Activated T-cell treated with anti-CD3 and anti-CD28 coated beads for 48 hours (primary cell): ENCODE measurements around the gene TOR1B.
"Not testable (repeated sequence)": the region's sequence is repeated elsewhere in the genome, so short reads cannot be mapped to it uniquely, and the experiment has no call there.

Experiments used
- DNase-seq: peaks from one replicate; pipeline ENCODE4 v3.0.0-alpha.2; 2020; ENCODE audit warnings: low read depth

Gene TOR1B, protein sequence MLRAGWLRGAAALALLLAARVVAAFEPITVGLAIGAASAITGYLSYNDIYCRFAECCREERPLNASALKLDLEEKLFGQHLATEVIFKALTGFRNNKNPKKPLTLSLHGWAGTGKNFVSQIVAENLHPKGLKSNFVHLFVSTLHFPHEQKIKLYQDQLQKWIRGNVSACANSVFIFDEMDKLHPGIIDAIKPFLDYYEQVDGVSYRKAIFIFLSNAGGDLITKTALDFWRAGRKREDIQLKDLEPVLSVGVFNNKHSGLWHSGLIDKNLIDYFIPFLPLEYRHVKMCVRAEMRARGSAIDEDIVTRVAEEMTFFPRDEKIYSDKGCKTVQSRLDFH

DNA sequence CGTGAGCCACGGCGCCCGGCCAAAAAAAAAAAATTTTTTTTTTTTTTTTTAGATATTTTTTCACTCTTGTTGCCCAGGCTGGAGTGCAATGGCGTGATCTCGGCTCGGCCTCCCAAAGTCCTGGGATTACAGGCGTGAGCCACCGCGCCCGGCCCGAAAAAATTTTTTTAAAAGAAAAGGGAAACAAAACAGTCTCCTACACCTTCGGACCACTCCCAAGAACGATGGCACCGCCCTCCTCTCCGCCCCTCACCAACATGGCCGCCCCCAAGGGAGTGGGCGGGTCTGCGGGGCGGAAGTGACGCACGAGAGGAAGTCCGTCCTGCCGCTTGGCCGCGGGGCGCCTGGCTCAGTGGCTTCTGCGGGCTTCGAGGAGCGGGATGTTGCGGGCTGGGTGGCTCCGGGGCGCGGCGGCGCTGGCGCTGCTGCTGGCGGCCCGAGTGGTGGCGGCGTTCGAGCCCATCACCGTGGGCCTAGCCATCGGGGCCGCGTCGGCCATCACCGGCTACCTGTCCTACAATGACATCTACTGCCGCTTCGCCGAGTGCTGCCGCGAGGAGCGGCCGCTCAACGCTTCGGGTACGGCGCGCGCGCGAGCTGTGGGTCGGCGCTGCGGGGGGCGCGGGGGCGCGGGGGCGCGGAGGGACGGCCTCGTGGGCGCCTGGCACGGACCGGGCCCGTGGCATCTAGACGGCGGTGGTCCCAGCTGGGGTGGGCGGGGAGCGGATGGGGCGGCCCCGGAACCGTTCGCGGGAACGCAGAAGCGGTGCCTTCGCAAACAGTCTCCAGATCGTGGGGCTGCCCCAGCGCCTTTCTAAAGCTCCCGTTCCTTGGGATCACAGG, at the start of gene TOR1B:
TOR1B (plus strand) TSS at position 352 of the 843 bp plus-strand sequence; CDS start at position 381, 29 bp downstream.
- DNase-seq, result peak; percentile 92

DNA sequence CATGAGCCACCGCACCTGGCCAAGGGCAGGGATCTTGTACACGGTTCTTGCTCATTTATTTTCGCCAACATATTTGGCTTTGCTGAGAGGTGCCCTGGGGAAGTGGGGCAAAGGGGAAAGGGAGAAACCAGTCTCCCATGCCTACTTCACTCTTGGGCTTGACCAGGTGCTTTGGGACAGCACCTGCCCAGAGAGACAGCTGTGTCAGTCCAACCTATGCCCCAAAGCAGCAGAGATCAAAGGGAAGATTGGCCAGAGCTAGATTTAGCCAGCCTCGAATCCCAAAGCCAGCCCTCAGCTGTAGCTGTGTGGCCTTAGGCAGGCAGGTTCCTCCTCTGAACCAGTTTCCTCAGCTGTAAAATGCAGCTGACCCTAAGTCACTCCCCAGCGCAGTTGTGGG, 47.8 kb upstream of the TOR1B start:
- no peak for DNase-seq

DNA sequence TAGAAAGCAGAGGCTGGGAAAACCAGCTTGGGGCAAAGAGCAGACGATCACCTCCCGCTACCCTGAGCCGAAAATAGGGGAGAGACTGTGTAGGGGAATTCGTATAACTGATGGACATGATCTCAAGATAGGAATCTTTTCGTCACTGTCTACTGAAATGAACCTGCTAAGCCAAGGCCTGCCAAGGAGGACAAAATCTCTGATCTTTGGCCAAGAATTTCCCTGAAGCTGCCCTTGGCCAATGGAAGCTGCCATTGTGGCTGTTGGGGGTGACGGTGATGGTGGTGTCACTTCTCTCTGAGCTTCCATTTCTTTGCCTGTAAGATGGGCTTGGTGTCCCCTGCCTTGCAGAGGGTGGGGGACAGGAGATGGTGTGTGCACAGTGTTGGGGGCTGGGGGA, 46.8 kb upstream of the TOR1B start:
- DNase-seq, result no peak

DNA sequence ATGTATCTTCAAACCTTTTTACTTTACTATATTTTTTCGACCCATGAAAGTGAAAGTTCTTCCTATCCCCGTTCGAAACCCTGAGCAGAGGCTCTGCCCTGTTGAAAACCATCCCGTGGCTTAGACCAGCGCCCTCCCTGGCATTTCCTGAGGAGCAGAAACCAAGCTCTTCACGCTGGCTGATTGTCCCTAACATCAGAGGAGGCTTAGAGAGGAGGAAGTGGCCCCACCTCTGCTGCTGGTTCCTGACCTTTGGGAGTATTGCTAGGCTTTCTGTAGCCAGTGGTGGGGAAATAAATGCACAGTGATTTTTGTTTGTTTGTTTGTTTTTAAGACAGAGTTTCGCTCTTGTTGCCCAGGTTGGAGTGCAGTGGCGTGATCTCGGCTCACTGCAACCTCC, 45.9 kb upstream of the TOR1B start:
- no peak for DNase-seq

DNA sequence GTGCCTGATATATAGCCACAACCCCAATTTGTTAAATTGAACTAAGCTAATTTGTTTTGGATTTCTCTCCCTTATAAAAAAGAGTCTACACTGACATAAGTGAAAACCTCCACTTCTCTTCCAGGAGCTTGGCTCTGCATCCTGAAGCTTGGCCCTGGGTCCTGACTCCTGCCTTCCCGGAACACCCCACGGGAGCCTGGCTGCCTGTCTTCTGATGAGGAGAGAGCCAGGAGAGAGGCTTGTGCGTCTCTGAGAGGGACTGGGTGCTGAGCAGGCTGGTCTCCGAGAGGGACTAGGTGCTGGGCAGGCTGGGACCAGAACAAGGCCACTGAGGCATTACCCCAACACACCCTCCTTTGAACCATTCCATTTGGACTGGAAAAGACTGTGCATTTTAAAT, 43.7 kb upstream of the TOR1B start:
- DNase-seq, result no peak

DNA sequence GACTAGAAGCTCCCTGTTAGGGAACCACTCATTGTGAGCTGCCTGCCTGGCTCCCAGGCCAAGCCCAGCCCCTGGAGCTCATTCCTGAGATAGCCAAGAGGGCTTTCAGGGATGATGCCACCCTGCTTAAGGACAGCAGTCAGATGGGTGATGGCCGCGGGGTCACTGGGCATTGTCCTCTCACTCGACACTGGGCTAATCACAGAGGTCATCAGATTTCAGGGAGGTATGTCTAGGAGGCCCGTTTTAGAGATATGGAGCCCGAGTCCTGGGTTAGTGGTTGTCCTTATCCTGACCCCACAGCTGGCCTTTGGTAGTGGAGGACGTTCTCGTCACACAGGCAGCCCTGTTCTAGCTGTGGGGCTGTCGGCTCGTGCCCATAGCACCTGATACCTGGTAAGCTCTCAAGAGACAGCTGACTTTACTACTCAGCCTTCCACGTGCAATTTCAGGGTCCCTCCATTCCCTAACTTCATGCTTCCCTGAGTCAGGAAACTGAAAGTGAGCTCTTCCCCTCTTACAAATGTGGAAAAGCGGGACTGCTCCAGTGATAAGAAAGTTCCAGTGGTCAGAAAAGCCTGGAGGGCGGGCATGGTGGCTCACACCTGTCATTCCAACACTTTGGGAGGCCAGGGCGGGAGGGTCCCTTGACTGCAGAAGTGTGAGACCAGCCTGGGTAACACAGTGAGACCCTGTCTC, 43.0 kb upstream of the TOR1B start:
- no peak for DNase-seq

DNA sequence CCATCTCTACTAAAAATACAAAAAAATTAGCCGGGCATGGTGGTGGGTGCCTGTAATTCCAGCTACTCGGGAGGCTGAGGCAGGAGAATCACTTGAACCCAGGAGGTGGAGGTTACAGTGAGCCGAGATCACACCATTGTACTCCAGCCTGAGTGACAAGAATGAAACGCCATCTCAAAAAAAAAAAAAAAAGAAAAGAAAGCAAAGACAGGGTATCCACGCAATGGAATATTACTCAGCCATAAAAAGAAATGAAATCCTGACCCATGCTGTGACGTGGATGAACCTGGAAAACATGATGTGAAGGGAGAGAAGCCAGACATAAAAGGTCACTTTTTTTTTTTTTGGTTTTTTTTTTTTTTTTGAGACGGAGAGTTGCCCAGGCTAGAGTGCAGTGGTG, 42.2 kb upstream of the TOR1B start:
- DNase-seq, result not testable (repeated sequence)

DNA sequence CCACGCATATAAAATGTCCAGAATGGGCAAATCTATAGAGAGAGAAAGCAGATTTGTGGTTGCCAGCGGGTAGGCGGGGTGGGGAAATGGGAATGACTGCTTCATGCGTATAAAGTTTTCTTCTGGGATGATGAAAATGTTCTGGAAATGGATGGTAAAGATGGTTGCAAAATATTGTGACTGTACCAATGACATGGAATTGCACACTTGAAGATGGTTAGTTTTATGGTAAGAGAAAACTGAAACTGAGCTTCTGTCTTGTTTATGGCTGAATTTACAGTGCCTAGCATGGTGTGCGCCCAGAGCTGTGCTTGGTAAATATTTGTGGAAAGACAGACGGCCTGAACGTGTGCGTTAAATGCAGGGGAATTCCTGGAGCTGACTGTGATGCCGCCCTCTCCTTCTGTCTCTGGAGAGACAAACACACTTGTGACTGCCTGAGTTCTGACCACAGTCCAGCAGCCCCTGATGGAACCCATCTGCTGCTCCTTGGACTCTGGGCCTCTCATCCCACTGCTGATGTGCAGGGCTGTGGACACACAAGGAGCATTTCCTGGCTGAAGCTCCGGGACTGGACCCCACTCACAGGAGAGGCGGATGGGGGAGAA, 41.6 kb upstream of the TOR1B start:
- DNase-seq, result no peak

DNA sequence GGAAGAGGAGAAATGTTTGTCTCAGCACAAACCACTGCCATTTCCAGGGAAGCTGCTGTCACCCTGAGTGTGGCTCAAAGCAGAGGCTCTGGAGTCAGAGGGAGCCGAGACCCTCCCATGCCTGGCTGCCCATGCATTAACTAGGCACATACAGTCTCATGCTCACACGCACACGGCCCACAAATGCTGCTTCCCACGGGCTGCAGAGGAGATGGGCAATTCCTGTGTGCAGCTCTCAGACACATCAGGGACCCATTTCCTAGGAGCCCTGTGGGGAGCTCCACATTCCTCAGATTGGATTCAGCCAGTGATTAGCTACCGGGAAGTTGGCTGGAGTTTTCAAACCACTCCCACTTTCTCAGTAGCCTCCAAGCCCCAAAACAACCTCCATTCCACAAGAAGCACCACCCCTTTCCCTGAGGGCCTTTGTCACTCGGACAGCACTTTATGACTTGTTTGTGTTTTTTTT, 41.0 kb upstream of the TOR1B start:
- DNase-seq, result no peak

DNA sequence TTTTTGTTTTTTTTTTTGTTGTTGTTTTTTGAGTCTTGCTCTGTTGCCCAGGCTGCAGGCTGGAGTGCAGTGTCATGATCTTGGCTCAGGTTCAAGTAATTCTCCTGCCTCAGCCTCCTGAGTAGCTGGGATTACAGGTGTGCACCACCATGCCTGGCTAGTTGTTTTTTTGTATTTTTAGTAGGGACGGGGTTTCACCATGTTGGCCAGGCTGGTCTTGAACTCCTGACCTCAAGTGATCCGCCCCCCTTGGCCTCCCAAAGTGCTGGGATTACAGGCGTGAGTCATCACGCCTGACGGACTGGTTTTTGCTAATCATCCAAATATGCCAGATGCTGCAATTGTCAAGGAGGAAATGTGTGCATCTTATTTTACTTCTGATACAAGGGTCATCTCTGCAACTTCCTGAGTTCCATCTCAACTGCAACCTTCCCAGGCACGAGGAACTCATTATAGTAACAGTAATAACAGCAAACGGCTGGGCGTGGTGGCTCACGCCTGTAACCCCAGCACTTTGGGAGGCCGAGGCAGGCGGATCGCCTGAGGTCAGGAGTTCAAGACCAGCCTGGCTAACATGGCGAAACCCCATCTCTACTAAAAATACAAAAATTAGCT, 40.5 kb upstream of the TOR1B start:
- not testable (repeated sequence) for DNase-seq

DNA sequence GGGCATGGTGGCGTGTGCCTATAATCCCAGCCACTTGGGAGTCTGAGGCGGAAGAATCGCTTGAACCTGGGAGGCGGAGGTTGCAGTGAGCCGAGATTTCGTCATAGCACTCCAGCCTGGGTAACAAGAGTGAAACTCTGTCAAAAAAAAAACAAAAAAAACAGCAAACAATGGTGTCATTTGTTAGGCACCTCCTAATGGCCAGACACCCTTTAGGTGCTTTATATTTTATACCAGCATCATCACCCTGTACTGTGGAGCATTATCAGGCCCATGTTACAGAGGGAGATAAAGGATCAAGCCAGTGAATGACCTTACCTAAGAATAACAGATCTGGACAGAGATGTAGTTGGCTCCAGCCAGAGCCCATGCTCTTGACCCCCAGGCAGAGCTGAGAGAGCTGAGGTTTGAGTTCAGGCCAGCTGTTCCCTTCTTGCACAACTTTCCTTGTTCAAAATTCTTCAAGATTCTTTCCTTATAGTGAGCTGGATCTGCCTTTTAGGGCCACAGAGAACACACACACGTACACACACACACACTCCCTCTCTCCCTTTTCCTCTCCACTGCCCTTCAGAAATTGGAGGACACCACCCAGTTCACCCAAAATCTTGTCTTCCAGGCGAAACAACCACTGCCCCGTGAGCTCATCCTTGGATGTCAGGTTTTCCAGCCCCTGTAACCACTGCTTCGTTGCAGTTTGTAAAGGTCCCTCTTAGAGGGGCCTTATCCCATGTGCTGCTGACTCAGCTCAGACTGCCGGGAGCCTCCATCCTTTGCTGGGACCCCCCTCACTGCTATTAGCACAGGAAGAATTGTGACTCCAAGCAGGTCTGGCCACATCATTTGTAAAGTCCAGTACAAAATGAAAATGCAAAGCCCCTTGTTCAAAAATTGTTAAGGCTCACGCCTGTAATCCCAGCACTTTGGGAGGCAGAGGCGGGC, 39.7 kb upstream of the TOR1B start:
- DNase-seq, result no peak

DNA sequence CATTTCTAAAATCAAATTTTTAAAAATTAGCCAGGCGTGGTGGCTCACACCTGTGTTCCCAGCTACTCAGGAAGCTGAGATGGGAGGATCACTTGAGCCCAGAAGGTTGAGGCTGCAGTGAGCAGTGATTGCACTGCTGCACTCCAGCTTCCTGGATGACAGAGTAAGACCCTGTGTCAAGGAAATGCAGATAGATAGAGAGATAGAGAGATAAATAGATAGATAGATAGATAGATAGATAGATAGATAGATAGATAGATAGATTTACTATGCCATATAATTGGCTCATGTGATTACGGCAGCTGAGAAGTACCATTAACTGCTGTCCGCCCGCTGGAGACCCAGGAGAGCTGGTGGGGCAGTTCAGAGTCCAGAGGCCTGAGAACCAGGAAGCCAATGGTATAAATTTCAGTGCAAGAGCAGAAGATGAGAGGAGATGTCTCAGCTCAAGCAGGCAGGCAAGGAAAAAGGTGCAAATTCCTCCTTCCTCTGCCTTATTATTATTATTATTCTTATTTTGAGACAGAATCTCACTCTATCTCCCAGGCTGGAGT, 37.1 kb upstream of the TOR1B start:
- no peak for DNase-seq

DNA sequence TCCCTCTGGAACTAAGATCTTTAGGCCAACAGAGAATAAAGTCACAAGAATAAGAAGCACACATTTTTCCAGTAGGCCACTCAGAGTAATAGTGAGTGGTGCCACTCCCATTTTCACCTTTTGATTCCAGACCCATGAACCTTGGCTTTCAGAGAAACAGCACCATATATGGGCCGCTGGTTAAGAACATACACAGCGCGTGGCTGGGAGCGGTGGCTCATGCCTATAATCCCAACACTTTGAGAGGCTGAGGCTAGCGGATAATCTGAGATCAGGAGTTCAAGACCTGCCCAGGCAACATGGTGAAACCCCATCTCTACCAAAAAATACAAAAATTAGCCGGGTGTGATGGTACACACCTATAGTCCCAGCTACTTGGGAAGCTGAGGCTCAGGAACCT, 34.5 kb upstream of the TOR1B start:
- DNase-seq, result no peak

DNA sequence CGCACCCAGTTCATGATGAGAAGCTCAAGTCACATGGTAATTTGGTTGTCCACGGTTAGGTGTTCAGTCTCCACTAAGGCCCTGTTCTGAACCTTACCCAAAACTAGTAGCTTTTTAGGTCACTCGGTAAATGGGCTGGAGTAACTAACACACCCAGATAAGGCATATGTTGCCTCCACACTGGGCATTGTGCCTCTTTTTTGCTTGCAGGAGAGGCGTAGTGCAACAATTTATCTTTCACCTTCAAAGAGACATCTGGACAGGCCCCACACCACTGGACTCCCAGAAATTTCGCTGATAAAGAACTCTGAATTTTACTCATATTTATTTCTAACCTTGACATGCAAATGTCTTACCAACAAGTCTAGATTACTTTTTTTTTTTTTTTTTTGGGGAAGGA, 33.3 kb upstream of the TOR1B start:
- DNase-seq, result no peak

DNA sequence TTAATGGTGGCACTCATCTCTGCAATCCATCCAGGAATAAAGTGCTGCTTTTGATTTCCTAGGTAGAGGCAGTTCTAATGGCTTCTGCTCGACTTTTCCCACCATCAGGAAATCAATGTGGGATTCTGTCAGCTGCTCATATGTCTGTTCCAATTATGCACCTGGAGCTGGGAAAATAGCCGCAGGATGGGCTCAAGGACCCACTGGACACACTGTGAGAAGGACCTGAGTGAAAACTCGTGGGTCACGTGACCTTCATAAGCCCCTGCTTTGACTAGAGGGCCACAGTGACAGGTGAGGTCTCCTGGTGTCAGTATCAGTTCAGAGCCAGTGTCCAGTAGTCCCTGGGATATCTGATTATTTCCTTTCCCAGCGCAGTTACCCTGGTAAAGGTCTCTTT, 32.2 kb upstream of the TOR1B start:
- no peak for DNase-seq

DNA sequence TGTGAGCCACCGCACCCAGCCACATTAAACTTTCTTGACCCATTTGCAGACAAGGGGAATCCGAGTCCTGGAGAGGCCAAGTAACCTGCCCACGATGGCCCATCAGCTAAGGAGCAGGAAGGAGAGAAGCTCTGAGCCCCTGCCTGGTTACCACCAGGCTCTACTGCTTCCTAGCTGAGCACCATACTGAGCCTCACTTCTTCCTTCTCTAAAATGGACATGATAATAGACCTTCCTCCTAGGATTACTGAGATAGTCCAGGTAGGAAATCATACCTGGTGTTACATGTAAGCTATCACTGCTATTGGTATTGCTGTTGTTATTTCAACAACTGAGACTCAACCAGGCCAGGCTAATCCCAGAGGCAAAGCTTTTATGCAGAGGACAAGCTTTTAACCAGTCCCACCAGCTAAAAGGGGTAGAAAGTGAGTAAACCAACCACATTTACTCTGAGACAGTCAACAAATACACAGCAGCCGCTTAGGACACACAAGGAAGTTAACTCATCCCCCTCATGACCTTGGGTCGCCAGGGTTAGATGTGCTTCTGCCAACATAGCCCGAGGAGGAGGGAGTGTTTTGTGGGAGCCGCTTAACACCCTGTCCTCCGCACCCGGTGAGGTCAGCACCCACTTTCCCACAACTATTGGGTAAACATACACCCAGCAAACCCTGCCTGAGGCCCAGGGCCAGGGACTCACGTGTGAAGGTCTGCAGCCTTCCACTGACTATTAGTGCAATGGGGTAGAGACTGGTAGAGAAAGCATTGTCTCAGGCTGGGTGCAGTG, 29.5 kb upstream of the TOR1B start:
- DNase-seq, result no peak

DNA sequence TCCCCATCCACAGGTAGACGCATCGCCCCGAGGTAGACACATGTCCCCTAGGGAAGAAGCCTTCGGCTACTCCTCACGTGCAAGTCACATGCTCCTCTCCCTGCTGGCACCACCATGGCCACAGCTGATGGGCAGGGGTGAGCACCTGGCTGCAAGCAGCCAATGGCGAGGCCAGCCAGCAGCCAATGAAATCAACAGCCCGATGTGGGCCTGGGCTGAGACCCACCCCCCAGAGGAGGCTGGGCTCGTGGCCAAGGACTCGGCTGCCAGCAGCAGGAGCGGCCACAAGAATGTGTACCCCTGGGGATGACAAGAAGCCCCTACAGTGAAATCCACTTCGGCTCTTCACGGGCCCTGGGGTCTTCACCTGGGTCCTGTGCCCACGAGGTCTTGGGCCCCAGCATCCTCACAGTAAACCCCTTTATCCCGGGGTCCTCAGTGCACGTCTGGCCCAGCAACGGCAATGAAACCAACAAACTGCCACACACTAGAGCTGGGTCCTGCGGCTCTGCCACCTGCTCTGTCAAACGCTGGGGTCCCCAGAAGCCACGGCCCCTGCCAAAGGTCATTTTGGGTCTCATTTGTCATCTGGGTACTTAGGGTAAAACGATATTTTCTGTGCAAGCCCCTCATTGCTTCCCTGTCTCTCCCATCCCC, 28.1 kb upstream of the TOR1B start:
- no peak for DNase-seq

DNA sequence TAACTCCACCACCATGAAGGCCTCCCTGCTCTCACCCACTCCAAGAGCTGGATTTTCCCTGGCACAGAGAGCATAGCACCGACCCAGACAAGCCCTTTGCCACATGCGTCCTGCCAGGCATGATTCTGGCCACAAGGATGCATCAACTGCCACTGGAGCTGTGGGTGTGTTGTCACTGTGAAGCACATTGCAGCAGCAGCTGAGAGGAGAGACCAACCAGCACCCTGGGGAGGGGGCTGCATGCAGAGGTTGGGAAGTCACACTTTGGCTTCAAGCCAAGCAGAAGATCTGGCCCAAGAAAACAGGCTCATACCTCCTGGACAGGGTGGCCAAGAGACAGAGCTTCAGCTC, 27.6 kb upstream of the TOR1B start:
- DNase-seq, result no peak

DNA sequence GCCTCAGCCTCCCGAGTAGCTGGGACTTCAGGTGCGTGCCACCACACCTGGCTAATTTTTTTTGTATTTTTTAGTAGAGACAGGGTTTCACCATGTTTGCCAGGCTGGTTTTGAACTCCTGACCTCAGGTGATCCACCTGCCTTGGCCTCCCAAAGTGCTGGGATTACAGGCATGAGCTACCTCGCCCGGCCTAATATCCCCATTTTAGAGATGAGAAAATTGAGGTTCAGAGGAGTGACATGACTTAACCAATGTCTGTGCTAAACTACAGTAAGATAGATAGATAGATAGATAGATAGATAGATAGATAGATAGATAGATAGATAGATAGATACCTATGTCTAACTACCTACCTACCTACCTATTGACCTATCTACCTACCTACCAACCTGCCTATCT, 26.9 kb upstream of the TOR1B start:
- DNase-seq, result not testable (repeated sequence)
